ENCODE results near the gene IRF4. TPM values are rescaled to one million over a fixed set of nuclear protein-coding genes. Genes with fewer than 3 reads are reported as not detected.

Gene IRF4
- total RNA-seq, 1 experiment from 2014 or later = 0.37 TPM

DNA sequence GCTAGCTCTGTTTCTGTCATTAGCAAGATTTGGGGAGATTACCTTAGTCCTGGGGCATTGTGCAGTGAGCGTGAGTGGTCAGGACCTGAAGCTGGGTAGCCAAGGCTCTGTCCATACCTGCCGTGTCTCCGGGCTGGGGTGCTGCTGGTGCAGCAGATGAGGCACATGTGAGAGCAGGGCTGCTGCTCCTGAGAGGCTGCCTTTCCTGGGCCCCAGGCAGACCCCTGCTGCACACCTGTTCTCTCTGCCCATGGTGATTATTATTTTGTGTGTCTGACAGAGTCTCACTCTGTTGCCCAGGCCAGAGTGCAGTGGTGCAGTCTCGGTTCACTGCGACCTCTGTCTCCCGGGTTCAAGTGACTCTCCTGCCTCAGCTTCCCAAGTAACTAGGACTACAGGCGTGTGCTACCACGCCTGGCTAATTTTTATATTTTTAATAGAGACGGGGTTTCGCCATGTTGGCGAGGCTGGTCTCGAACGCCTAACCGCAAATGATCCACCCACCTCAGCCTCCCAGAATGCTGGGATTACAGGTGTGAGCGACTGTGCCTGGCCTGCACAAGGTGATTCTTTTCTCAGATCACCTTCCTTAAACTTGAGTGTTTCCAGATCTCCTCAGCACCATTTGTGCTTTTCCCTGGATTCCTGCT lies 36.8 kb upstream of the IRF4 start:
- Histone ChIP-seq H3K4me1 (ENCODE audit: insufficient read depth, low read length, poor library complexity, severe bottlenecking) (no peaks in the 10 kb centered on the region), H3K36me3 (ENCODE audit: insufficient read depth, low read length, poor library complexity, severe bottlenecking) (no peaks in the 10 kb centered on the region), H3K4me3 (ENCODE audit: low read depth, low read length, poor library complexity, severe bottlenecking) (no peak overlapping the region), H3K27me3 (replicated peaks; ENCODE audit: insufficient read depth, low read depth, low read length, poor library complexity) (no peaks in the 10 kb centered on the region), H3K27ac (ENCODE audit: low read depth, low read length, poor library complexity, severe bottlenecking) (no peak overlapping the region), H3K9me3 (ENCODE audit: low read depth, low read length, poor library complexity, severe bottlenecking) (peaks cover 9% of the 10 kb centered on the region)
- CTCF ChIA-PET = no interaction called here
- DNase-seq (ENCODE audit: low spot score) = no peak
- POLR2A ChIA-PET (ENCODE audit: low non-redundant PET) = no interaction called here
- intact Hi-C loops (cut with micrococcal nuclease; ENCODE audit: unreplicated experiment) = no loop called here
- BruUV-seq (replicated peaks) = no TSS peak
- no peak for TF ChIP-seq EZH2 (IDR thresholded peaks at IDR 0.05; ENCODE audit: borderline replicate concordance, low read depth, low read length, poor library complexity, severe bottlenecking)
- TF ChIP-seq, protein P1, sequence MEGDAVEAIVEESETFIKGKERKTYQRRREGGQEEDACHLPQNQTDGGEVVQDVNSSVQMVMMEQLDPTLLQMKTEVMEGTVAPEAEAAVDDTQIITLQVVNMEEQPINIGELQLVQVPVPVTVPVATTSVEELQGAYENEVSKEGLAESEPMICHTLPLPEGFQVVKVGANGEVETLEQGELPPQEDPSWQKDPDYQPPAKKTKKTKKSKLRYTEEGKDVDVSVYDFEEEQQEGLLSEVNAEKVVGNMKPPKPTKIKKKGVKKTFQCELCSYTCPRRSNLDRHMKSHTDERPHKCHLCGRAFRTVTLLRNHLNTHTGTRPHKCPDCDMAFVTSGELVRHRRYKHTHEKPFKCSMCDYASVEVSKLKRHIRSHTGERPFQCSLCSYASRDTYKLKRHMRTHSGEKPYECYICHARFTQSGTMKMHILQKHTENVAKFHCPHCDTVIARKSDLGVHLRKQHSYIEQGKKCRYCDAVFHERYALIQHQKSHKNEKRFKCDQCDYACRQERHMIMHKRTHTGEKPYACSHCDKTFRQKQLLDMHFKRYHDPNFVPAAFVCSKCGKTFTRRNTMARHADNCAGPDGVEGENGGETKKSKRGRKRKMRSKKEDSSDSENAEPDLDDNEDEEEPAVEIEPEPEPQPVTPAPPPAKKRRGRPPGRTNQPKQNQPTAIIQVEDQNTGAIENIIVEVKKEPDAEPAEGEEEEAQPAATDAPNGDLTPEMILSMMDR (conservative IDR thresholded peaks at IDR 0.05; ENCODE audit: low read depth, low read length) = no peak

DNA sequence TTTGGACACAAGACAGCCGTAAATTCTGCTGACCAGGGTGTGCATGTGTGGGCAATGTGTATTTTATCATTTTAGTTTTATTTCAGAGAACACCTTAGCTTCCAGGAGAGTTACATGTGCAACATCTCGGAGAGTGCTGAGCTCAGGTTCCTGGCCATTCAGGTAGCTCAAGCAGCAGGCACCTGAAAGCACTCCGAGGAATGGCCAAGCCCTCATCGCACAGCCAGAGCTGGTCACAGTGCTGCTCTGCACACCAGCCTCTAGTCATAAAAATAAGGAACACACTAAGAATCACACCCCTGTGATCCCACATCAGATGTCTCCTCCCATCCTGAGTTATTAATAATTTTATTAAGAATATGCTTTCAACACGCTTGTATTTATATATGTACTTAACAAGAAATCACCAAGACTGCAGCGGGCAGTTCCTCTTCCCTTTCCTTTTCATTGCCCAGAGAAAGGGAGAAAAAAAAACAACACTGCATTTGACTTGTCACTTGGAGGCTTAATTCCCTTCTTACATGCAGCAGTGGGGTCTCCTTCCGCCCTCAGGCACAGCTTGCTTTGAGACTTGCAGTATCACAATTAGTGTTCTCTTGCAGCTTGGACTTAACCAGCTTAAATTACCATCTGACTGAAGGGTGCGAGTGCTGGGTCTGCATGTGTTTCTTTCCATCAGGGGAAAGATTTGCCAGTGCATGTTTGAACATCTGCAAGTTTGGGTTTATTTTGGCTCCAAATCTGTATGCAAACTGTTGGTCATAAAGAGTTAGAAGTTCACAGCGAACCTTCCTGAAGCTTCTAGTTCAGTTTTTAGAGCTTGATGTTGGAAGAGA lies 36.0 kb upstream of the IRF4 start:
- Histone ChIP-seq H3K27ac (ENCODE audit: low read depth, low read length, poor library complexity, severe bottlenecking) (no peak overlapping the region), H3K9me3 (ENCODE audit: low read depth, low read length, poor library complexity, severe bottlenecking) (peaks cover 9% of the 10 kb centered on the region), H3K27me3 (replicated peaks; ENCODE audit: insufficient read depth, low read depth, low read length, poor library complexity) (no peaks in the 10 kb centered on the region), H3K4me1 (ENCODE audit: insufficient read depth, low read length, poor library complexity, severe bottlenecking) (no peaks in the 10 kb centered on the region), H3K36me3 (ENCODE audit: insufficient read depth, low read length, poor library complexity, severe bottlenecking) (no peaks in the 10 kb centered on the region), H3K4me3 (ENCODE audit: low read depth, low read length, poor library complexity, severe bottlenecking) (no peak overlapping the region)
- no peak for DNase-seq (ENCODE audit: low spot score)
- no TSS peak for BruUV-seq (replicated peaks)
- ChIA-PET POLR2A (ENCODE audit: low non-redundant PET) (no interaction called here), CTCF (no interaction called here)
- intact Hi-C loops (cut with micrococcal nuclease; ENCODE audit: unreplicated experiment) = no loop called here
- TF ChIP-seq EZH2 (IDR thresholded peaks at IDR 0.05; ENCODE audit: borderline replicate concordance, low read depth, low read length, poor library complexity, severe bottlenecking) = no peak
- TF ChIP-seq, protein P1 (conservative IDR thresholded peaks at IDR 0.05; ENCODE audit: low read depth, low read length) = no peak

DNA sequence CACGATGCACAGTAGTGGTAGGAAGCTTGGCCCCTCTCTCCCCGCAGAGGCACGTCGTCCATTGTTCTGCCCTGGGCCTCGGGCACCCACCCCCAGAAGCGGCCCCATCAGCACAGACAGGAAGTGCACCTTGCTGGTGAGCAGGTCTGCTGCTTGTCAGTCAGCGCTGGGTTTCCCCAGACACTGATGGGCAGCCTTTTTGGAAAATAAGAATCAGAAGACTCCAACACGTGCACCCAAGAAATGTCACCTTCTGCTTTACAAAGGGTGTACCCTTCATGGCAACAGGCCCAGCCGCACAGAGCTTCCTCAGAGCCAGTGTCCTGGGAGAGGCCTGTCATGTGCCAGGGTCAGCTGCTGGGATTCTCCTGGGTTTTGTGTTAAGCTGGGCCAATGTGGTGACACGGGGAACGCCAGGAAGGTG lies 34.7 kb upstream of the IRF4 start:
- Histone ChIP-seq H3K36me3 (ENCODE audit: insufficient read depth, low read length, poor library complexity, severe bottlenecking) (no peaks in the 10 kb centered on the region), H3K27ac (ENCODE audit: low read depth, low read length, poor library complexity, severe bottlenecking) (no peak overlapping the region), H3K27me3 (replicated peaks; ENCODE audit: insufficient read depth, low read depth, low read length, poor library complexity) (no peaks in the 10 kb centered on the region), H3K9me3 (ENCODE audit: low read depth, low read length, poor library complexity, severe bottlenecking) (peaks cover 9% of the 10 kb centered on the region), H3K4me3 (ENCODE audit: low read depth, low read length, poor library complexity, severe bottlenecking) (no peak overlapping the region), H3K4me1 (ENCODE audit: insufficient read depth, low read length, poor library complexity, severe bottlenecking) (no peaks in the 10 kb centered on the region)
- no TSS peak for BruUV-seq (replicated peaks)
- intact Hi-C loops (cut with micrococcal nuclease; ENCODE audit: unreplicated experiment) = no loop called here
- ChIA-PET CTCF (no interaction called here), POLR2A (ENCODE audit: low non-redundant PET) (no interaction called here)
- TF ChIP-seq, protein P1 (conservative IDR thresholded peaks at IDR 0.05; ENCODE audit: low read depth, low read length) = no peak
- TF ChIP-seq EZH2 (IDR thresholded peaks at IDR 0.05; ENCODE audit: borderline replicate concordance, low read depth, low read length, poor library complexity, severe bottlenecking) = no peak
- DNase-seq (ENCODE audit: low spot score) = no peak

Measured in A673 (cell line).